Measurements from ENCODE around the gene ZFYVE28.

- TF ChIP-seq CTCF (IDR thresholded peaks at IDR 0.05) (no peak), POLR2AphosphoS5 (IDR thresholded peaks at IDR 0.05; ENCODE audit: low read depth, low read length) (no peak), MAX (IDR thresholded peaks at IDR 0.05; ENCODE audit: low read depth) (no peak), FOSL2 (IDR thresholded peaks at IDR 0.05; ENCODE audit: borderline replicate concordance, low read depth) (no peak), RFX5 (IDR thresholded peaks at IDR 0.05; ENCODE audit: low read length) (no peak), MEF2A (IDR thresholded peaks at IDR 0.05; ENCODE audit: borderline replicate concordance, low read depth) (no peak), YY1 (IDR thresholded peaks at IDR 0.05; ENCODE audit: low read depth) (no peak), FOXM1 (IDR thresholded peaks at IDR 0.05; ENCODE audit: low read depth) (no peak), GABPA (IDR thresholded peaks at IDR 0.05; ENCODE audit: low read depth) (no peak), TAF1 (IDR thresholded peaks at IDR 0.05; ENCODE audit: borderline replicate concordance, low read depth, low read length) (no peak)
Observed at GRCh38 chr4:2459589-2460349, 41.3 kb upstream of the ZFYVE28 start.

Measured in SK-N-SH (cell line).